DND-41 (cell line): ENCODE measurements around the gene NCS1.

Experiments
- CTCF ChIP-seq: IDR thresholded peaks from 2 replicates; pipeline ENCODE4 v1.5.1; 2012; ENCODE audit warnings: borderline replicate concordance, low read length, moderate library complexity, mild to moderate bottlenecking; ENCODE audit not compliant: poor library complexity, severe bottlenecking; ENCODE audit errors: extremely low read depth
- EZH2 ChIP-seq: IDR thresholded peaks from 3 replicates; pipeline ENCODE4 v1.6.1; 2012; ENCODE audit warnings: borderline replicate concordance, low read depth, mild to moderate bottlenecking, moderate library complexity, low read length, inconsistent platforms; ENCODE audit not compliant: severe bottlenecking

GRCh38 chr9:130230631-130231030 lies 58.4 kb downstream of the NCS1 start:
- TF ChIP-seq CTCF (no peak), EZH2 (no peak)
